ENCODE data around the gene HLA-DMB.

DNA sequence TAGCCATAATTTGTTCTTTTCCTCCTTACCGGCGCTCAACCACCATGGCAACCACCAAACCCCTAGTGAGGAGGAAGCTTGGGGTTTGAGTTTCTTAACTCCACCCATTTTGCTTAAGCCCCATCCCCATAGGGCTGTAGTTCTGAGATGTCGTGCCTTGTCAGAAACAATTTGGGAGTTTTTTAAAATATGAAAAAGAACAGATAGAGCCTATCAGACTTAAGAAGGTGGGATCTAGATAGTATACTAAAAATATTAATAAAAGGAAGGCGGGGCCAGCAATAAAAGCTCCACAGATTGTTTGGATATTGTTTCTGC lies 33.1 kb upstream of the HLA-DMB start:
- TF ChIP-seq, protein P1, sequence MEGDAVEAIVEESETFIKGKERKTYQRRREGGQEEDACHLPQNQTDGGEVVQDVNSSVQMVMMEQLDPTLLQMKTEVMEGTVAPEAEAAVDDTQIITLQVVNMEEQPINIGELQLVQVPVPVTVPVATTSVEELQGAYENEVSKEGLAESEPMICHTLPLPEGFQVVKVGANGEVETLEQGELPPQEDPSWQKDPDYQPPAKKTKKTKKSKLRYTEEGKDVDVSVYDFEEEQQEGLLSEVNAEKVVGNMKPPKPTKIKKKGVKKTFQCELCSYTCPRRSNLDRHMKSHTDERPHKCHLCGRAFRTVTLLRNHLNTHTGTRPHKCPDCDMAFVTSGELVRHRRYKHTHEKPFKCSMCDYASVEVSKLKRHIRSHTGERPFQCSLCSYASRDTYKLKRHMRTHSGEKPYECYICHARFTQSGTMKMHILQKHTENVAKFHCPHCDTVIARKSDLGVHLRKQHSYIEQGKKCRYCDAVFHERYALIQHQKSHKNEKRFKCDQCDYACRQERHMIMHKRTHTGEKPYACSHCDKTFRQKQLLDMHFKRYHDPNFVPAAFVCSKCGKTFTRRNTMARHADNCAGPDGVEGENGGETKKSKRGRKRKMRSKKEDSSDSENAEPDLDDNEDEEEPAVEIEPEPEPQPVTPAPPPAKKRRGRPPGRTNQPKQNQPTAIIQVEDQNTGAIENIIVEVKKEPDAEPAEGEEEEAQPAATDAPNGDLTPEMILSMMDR (IDR thresholded peaks at IDR 0.05), result no peak
- no peak for TF ChIP-seq POLR2A (IDR thresholded peaks at IDR 0.05)
